Measurements from ENCODE around the gene RNF146.
"Not testable (repeated sequence)": the region's sequence is repeated elsewhere in the genome, so short reads cannot be mapped to it uniquely, and the experiment has no call there.

Gene RNF146

DNA sequence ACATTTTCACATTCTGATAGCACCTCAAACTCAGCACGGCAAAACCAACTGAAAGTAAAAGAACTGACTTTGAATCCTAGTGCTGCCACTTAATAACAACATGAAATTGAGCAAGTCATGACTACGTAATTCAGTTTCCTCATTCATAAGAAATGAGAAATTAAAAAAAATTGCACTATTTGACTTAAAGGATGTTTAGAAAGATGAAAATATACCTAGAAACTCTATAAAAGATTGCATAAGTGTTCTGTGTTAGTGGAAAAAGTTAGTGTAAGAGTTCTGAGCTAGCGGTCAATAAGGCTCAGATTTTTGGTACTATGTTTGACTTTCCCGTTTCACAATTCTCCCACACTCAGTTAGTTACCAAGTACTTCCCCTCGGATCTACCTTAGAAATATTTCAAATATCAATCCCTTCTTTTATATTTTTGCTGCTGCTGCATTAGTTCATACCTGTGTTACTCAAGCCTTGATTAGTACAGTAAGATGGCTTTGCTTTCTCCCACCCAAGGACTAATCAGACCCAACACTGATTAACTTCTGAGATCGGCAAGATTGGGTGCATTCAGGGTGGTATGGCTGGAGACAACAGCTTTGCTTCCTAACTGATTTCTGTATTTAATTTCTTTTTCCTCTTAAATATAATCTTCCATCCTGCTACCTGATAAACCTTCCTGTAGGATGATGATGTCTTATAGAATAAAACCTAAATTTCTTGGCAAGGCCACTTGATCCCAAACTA lies 50.9 kb downstream of the RNF146 start:
- no peak overlapping the region for H3K4me3 ChIP-seq (ENCODE audit: low read depth, low read length)
- TF ChIP-seq, protein P1, sequence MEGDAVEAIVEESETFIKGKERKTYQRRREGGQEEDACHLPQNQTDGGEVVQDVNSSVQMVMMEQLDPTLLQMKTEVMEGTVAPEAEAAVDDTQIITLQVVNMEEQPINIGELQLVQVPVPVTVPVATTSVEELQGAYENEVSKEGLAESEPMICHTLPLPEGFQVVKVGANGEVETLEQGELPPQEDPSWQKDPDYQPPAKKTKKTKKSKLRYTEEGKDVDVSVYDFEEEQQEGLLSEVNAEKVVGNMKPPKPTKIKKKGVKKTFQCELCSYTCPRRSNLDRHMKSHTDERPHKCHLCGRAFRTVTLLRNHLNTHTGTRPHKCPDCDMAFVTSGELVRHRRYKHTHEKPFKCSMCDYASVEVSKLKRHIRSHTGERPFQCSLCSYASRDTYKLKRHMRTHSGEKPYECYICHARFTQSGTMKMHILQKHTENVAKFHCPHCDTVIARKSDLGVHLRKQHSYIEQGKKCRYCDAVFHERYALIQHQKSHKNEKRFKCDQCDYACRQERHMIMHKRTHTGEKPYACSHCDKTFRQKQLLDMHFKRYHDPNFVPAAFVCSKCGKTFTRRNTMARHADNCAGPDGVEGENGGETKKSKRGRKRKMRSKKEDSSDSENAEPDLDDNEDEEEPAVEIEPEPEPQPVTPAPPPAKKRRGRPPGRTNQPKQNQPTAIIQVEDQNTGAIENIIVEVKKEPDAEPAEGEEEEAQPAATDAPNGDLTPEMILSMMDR (IDR thresholded peaks at IDR 0.05; ENCODE audit: borderline replicate concordance, insufficient read depth, low read depth, low read length): no peak

- no peak overlapping the region for H3K4me3 ChIP-seq (ENCODE audit: low read depth, low read length)
- TF ChIP-seq, protein P1 (IDR thresholded peaks at IDR 0.05; ENCODE audit: borderline replicate concordance, insufficient read depth, low read depth, low read length): no peak
Observed at GRCh38 chr6:127319686-127320085, 53.0 kb downstream of the RNF146 start.

DNA sequence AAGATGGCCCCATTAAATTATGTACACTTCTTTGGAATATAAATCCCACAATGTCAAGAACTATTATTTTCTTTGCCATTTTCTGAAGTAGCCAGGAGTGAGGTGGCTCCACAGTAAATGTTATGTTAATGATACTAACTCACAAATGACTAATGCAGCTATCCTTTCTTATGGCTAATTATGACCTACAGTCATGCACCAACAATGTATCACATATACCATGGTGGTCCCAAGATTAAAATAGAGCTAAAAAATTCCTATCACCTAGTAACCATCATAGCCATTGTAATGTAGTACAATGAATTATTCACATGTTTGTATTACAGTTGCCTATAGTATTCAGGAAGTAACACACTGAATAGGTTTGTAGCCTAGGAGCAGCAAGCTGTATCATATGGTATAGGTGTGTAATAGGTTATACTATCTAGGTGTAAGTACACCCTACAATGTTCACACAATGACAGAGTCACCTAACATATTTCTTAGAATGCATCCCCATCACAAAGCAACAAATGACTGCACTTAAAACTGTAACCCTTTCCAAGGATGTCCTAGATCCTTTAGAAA lies 61.5 kb downstream of the RNF146 start:
- TF ChIP-seq, protein P1 (IDR thresholded peaks at IDR 0.05; ENCODE audit: borderline replicate concordance, insufficient read depth, low read depth, low read length): no peak
- no peak overlapping the region for H3K4me3 ChIP-seq (ENCODE audit: low read depth, low read length)

GRCh38 chr6:127331256-127331655 lies 64.6 kb downstream of the RNF146 start:
- H3K4me3 ChIP-seq (ENCODE audit: low read depth, low read length): not testable (repeated sequence)

DNA sequence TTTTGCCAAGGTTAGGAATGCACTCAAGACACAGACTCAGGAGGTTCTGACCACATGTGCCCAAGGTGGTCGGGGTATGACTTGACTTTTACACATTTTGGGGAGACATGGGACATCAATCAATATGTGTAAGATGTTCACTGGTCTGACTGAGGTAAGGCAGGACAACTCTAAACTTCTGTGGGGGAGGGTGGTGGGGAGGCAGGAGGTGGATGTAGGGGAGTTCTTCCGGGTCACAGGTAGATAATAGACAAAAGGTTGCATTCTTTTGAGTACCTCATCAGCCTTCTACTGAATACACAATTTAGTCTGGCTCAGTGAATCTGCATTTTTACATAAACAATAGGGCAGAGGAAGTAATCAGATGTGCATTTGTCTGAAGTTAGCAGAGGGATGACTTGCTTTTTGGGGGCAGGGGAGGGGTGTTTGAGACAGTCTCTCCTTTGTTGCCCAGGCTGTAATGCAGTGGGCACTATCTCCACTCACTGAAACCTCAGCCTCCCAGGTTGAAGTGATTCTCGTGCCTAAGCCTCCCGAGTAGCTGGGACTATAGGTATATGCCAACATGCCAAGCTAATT lies 65.8 kb downstream of the RNF146 start:
- H3K4me3 ChIP-seq (ENCODE audit: low read depth, low read length): no peak overlapping the region

More for the DNA sequence above, 65.8 kb downstream of the RNF146 start:
- TF ChIP-seq, protein P1 (IDR thresholded peaks at IDR 0.05; ENCODE audit: borderline replicate concordance, insufficient read depth, low read depth, low read length): no peak

All from GM12875 (cell line).